A673 (cell line): ENCODE results near the gene TCERG1L. TPM values are rescaled to one million over a fixed set of nuclear protein-coding genes. Genes with fewer than 3 reads are reported as not detected.
A peak's percentile ranks its signal among the peaks of the same experiment; 100 is the strongest.

ENCODE experiments used
- BruUV-seq: library from RNA; stranded (reverse); fragments of 400-500 nt; replicated peaks from 2 replicates; lab custom pipeline; 2021; lab: Mats Ljungman, UMichigan
- CTCF ChIA-PET: fragments of 300-600 bp; sonication (Branson Sonifier 250); formaldehyde crosslinking; loops from one replicate; lab custom pipeline; 2022; ENCODE audit warnings: antibody characterized with exemption; lab: Charles Lee
- POLR2A ChIA-PET: fragments of 300-600 bp; sonication (Branson Sonifier 250); formaldehyde crosslinking; loops from one replicate; lab custom pipeline; 2022; ENCODE audit warnings: antibody characterized with exemption; ENCODE audit not compliant: low non-redundant PET; lab: Charles Lee
- DNase-seq: peaks from one replicate; pipeline ENCODE4 v3.0.0-alpha.2; 2015; ENCODE audit warnings: low spot score
- H3K27ac ChIP-seq: fragments of 200-600 bp; sonication (generic); 2 replicates; pipeline ENCODE4 v1.5.1; 2016; ENCODE audit warnings: mixed run types, low read depth, mild to moderate bottlenecking, mixed read lengths, antibody characterized with exemption, low read length; ENCODE audit not compliant: poor library complexity, severe bottlenecking
- H3K27me3 ChIP-seq: fragments of 200-600 bp; sonication (generic); replicated peaks from 2 replicates; pipeline ENCODE4 v1.6.1; 2017; ENCODE audit warnings: mixed run types, low read depth, mild to moderate bottlenecking, mixed read lengths, antibody characterized with exemption, low read length; ENCODE audit not compliant: insufficient read depth, poor library complexity
- H3K36me3 ChIP-seq: fragments of 200-600 bp; sonication (generic); 2 replicates; pipeline ENCODE4 v1.6.1; 2016; ENCODE audit warnings: mixed run types, mild to moderate bottlenecking, mixed read lengths, antibody characterized with exemption, low read length; ENCODE audit not compliant: insufficient read depth, poor library complexity, severe bottlenecking
- H3K4me1 ChIP-seq: fragments of 200-600 bp; sonication (generic); 2 replicates; pipeline ENCODE4 v1.6.1; 2017; ENCODE audit warnings: mixed run types, mild to moderate bottlenecking, mixed read lengths, antibody characterized with exemption, low read length; ENCODE audit not compliant: insufficient read depth, poor library complexity, severe bottlenecking
- H3K4me3 ChIP-seq: fragments of 200-600 bp; sonication (generic); 2 replicates; pipeline ENCODE4 v1.5.1; 2016; ENCODE audit warnings: low read depth, mixed run types, mild to moderate bottlenecking, mixed read lengths, low read length; ENCODE audit not compliant: poor library complexity, severe bottlenecking
- H3K9me3 ChIP-seq: fragments of 200-600 bp; sonication (generic); 2 replicates; pipeline ENCODE4 v1.6.1; 2016; ENCODE audit warnings: mixed run types, low read depth, mild to moderate bottlenecking, mixed read lengths, antibody characterized with exemption, low read length; ENCODE audit not compliant: poor library complexity, severe bottlenecking
- CTCF ChIP-seq: fragments of 300-800, 200-600 bp; sonication (generic); conservative IDR thresholded peaks from 2 replicates; pipeline ENCODE4 v1.5.1; 2017; ENCODE audit warnings: low read depth, mild to moderate bottlenecking, antibody characterized with exemption, low read length, moderate library complexity, mixed read lengths
- EZH2 ChIP-seq: fragments of 200-600 bp; sonication (generic); IDR thresholded peaks from 2 replicates; pipeline ENCODE4 v1.6.1; 2017; ENCODE audit warnings: borderline replicate concordance, low read depth, mild to moderate bottlenecking, mixed read lengths, antibody characterized with exemption, low read length; ENCODE audit not compliant: poor library complexity, severe bottlenecking
- intact Hi-C: fragments of 100-400 bp; cut with micrococcal nuclease; formaldehyde crosslinking; loops from one replicate; pipeline ENCODE4 v1.10.0; 2022; ENCODE audit not compliant: unreplicated experiment
- total RNA-seq: library from RNA; stranded (reverse); gene quantifications from 2 replicates; pipeline ENCODE4 v1.2.3, GENCODE V29; 2021

The TCERG1L gene
- total RNA-seq, 1 experiment from 2014 or later: 16.3 TPM

DNA sequence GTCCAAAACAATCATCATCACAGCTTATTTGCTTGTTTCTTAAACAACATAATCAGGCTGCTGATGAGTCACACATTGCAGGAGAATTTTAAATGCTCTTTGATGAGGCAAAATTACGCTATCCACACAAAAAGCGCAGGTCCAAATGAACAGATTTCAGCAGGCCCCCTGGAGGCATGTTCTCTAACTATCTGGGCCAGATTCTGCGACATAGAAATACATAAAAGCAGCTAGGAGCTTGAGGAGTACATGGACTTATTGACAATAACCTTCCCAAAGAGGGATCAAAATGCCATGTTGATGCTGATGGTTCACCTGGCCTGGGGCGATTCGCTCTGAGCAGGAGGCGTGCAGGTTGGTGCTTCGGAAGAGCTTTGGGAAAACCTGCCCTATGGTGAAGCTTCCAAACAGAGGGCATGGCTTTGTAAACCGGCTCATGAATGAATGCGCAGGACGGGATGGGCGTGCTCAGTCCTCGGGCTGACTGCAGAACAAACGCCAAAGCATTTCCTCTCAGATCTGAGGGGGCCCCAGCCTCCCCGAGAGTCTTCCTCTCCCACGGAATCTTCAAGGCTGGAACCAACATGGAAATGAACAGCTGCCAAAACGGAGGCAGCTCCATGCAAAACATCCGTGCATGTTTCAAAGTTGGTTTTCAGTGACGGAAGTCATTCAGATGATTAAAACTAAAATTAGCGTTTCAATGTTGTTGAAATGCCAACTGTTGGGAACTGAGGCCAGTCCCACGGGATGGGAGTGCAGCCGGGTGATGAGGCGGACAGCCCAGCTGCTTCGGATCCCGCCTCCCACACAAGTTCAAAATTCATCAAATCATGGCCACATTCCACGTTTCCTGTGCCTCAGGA, 179.6 kb downstream of the TCERG1L start:
- no peaks in the 10 kb centered on the region for H3K27me3 ChIP-seq
- BruUV-seq: no TSS peak
- no peaks in the 10 kb centered on the region for H3K9me3 ChIP-seq
- CTCF ChIA-PET: no interaction called here
- H3K4me1 ChIP-seq: peaks cover 13% of the 10 kb centered on the region
- peak; percentile 32 for DNase-seq
- TF ChIP-seq CTCF (no peak), EZH2 (no peak)
- intact Hi-C loops: no loop called here
- peak overlapping the region; percentile 56 for H3K27ac ChIP-seq
- H3K36me3 ChIP-seq: no peaks in the 10 kb centered on the region
- H3K4me3 ChIP-seq: no peak overlapping the region
- POLR2A ChIA-PET: no interaction called here

DNA sequence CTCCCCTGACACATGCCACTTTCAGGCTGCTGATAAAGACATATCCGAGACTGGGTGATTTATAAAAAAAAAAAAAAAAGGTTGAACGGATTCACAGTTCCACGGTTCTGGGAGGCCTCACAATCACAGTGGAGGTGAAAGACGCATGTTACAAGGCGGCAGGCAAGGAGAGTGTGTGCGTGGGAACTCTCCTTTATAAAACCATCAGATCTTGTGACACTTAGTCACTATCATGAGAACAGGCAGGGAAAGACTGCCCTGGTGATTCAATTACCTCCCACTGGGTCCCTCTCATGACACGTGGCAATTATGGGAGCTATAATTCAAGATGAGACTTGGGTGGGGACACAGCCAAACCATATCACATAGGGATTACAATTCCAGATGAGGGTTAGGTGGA, 181.5 kb downstream of the TCERG1L start:
- ChIA-PET POLR2A (no interaction called here), CTCF (no interaction called here)
- H3K4me3 ChIP-seq: no peak overlapping the region
- DNase-seq: peak; percentile 4
- intact Hi-C loops: no loop called here
- no peak overlapping the region for H3K27ac ChIP-seq
- BruUV-seq: no TSS peak
- H3K36me3 ChIP-seq: peaks cover 9% of the 10 kb centered on the region
- H3K27me3 ChIP-seq: no peaks in the 10 kb centered on the region
- TF ChIP-seq EZH2: no peak
- no peak for TF ChIP-seq CTCF
- no peaks in the 10 kb centered on the region for H3K9me3 ChIP-seq
- peaks cover 13% of the 10 kb centered on the region for H3K4me1 ChIP-seq

- DNase-seq: no peak
- intact Hi-C loops: no loop called here
- H3K27ac ChIP-seq: no peak overlapping the region
- H3K9me3 ChIP-seq: no peaks in the 10 kb centered on the region
- H3K4me1 ChIP-seq: peaks cover 13% of the 10 kb centered on the region
- H3K4me3 ChIP-seq: no peak overlapping the region
- TF ChIP-seq CTCF: no peak
- TF ChIP-seq EZH2: no peak
- ChIA-PET POLR2A (no interaction called here), CTCF (no interaction called here)
- no TSS peak for BruUV-seq
- H3K27me3 ChIP-seq: no peaks in the 10 kb centered on the region
- peaks cover 11% of the 10 kb centered on the region for H3K36me3 ChIP-seq
Measured at GRCh38 chr10:131129544-131129943, 182.0 kb downstream of the TCERG1L start.
